ENCODE data around the gene MATN1.

MATN1 gene

DNA sequence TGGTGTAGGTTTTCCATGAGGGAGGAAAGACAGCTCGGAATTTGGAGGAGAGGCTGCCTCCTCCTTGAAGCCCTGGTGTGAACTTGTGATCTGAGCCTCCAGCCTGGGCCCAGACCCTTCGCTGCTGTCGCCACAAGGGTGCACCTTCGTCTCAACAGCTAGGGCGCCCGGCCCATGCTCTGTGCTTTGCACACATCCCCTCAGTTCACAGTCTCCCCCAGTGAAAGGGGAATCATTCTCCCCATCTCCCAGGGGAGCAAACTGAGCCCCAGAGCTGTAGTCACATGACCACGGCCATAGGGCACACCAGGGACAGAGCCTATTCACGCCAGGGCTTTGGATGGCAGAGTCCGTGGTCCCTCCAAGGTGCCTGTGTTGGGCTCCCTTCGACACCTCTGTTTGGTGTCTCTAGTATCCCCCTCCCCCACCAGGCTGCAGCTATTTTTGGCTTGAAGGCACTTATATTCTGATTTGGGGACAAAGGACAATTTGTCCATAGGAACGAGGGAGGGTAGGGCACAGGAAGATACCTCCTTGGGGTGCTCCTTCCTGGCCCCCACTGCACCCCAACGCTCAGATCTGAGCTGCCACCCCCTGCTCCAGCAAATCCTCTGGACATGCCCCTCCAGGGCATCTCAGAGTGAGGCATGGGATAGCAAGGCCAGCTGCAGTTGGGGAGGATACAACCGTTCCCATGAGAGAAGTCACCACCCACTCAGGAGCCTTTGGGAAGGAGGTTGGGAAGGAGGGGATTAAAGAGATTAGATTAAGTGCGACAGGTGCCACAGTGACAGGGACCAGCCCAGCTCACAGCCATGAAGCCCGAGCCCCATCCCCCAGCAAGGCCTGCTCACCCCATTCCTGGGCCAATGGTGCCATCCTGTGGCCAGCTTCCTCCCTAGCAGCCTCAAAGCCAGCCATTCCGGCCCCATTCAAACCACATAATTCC is 15.7 kb downstream of the MATN1 start:
- DNase-seq (ENCODE audit: low spot score): peak; percentile 85
- peak; percentile 91 for TF ChIP-seq CTCF (IDR thresholded peaks at IDR 0.05; ENCODE audit: extremely low read depth, insufficient read depth, missing control alignments)
- in situ Hi-C loops (cut with MboI; ENCODE audit: low pct_unique_long_range_greater_than_20kb, low sequenced_read_pairs, unreplicated experiment): no loop called here

GRCh38 chr1:30706528-30706927 is 16.9 kb downstream of the MATN1 start:
- no peak for DNase-seq (ENCODE audit: low spot score)
- in situ Hi-C loops (cut with MboI; ENCODE audit: low pct_unique_long_range_greater_than_20kb, low sequenced_read_pairs, unreplicated experiment): no loop called here
- TF ChIP-seq CTCF (IDR thresholded peaks at IDR 0.05; ENCODE audit: extremely low read depth, insufficient read depth, missing control alignments): no peak

DNA sequence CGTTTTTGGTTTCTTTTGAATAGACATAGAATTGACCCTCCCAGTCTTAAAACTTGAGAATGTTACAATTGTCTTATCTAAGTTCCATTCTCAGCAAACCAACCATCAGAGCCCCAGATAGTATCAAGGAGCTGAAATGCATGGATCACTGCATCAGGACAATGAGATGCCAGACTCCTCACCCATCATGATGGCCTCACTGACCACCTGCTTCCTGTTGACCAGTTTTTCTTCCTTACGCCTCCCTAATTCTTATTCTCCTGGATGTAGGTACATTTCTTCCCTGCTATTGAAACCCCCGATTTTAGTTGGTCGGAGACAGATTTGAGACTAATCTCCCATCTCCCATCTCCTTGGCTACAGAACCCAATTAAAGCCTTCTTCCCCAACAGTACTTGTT is 17.7 kb downstream of the MATN1 start:
- in situ Hi-C loops (cut with MboI; ENCODE audit: low pct_unique_long_range_greater_than_20kb, low sequenced_read_pairs, unreplicated experiment): no loop called here
- DNase-seq (ENCODE audit: low spot score): no peak
- no peak for TF ChIP-seq CTCF (IDR thresholded peaks at IDR 0.05; ENCODE audit: extremely low read depth, insufficient read depth, missing control alignments)

DNA sequence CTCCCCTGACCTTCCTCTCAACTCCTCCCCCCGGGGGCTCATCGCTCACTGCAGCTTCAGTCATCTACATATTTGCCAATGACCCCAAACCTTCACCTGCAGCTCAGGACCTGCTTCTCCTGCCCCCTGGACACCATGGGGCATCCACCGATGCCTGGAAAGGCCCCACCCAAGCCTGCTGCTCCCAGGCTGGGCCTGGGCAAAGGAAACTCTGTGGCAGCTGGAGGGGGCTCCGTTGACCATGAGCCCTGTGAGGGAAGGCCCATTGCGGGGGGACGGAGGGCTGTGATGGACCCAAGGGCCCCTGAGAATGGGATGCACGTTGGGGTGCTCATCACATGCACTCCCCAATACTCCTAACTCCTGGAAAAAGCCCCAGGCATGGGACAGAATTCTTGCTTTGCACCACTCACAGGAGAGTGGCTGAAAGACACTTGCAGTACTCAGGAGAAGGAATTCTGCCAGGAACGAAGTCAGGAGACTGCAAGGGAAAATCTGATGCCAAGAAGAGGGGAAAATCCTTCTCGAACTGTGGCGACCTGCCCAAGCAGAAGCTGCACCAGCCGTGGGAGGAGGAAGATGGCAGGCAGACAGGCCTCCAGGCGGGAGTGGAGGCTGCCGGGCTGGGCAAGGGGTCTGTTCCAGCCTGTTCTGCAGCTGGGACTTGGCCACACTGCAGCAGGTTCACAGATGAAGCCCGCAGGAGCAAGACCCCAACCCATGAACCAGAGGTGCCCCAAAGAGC is 18.4 kb downstream of the MATN1 start:
- no peak for TF ChIP-seq CTCF (IDR thresholded peaks at IDR 0.05; ENCODE audit: extremely low read depth, insufficient read depth, missing control alignments)
- in situ Hi-C loops (cut with MboI; ENCODE audit: low pct_unique_long_range_greater_than_20kb, low sequenced_read_pairs, unreplicated experiment): no loop called here
- no peak for DNase-seq (ENCODE audit: low spot score)

GRCh38 chr1:30704271-30704670 is 19.1 kb downstream of the MATN1 start:
- no peak for DNase-seq (ENCODE audit: low spot score)
- TF ChIP-seq CTCF (IDR thresholded peaks at IDR 0.05; ENCODE audit: extremely low read depth, insufficient read depth, missing control alignments): no peak
- in situ Hi-C loops (cut with MboI; ENCODE audit: low pct_unique_long_range_greater_than_20kb, low sequenced_read_pairs, unreplicated experiment): no loop called here

GRCh38 chr1:30702823-30703222 is 20.6 kb downstream of the MATN1 start:
- in situ Hi-C loops (cut with MboI; ENCODE audit: low pct_unique_long_range_greater_than_20kb, low sequenced_read_pairs, unreplicated experiment): no loop called here
- DNase-seq (ENCODE audit: low spot score): no peak
- no peak for TF ChIP-seq CTCF (IDR thresholded peaks at IDR 0.05; ENCODE audit: extremely low read depth, insufficient read depth, missing control alignments)

Data from GM13977 (cell line).